GM12878 (cell line): Measurements from ENCODE around the gene PPRC1. TPM values are rescaled to one million over a fixed set of nuclear protein-coding genes. Genes with fewer than 3 reads are reported as not detected.

Source experiments
- CTCF ChIP-seq, 3 experiments: IDR thresholded peaks in 2 of 3; conservative IDR thresholded peaks in 1 of 3; 2 replicates each; pipeline ENCODE4 v1.5.1; 2011; ENCODE audit warnings: low read depth in 3 of 3, low read length in 3 of 3, mild to moderate bottlenecking in 3 of 3, control low read depth in 2 of 3, moderate library complexity in 2 of 3, inconsistent platforms in 1 of 3, mixed read lengths in 1 of 3; ENCODE audit not compliant: control insufficient read depth in 2 of 3, insufficient read depth in 1 of 3; ENCODE audit errors: extremely low read depth in 1 of 3
- EGR1 ChIP-seq, 2 experiments: IDR thresholded peaks; 1 replicate in 1 of 2; 2 replicates in 1 of 2; pipeline ENCODE4 v1.6.1; 2011 to 2012; ENCODE audit warnings: low read depth in 2 of 2, low read length in 2 of 2, borderline replicate concordance in 1 of 2, mild to moderate bottlenecking in 1 of 2, moderate library complexity in 1 of 2
- GATAD2B ChIP-seq: fragments of 450-650 bp; conservative IDR thresholded peaks from 2 replicates; pipeline ENCODE4 v1.6.1; 2017; ENCODE audit warnings: low read depth, mild to moderate bottlenecking, moderate library complexity
- HSF1 ChIP-seq: fragments of 150-350 bp; IDR thresholded peaks from 2 replicates; pipeline ENCODE4 v1.6.1; 2014; ENCODE audit warnings: mild to moderate bottlenecking, low read depth, low read length
- JUNB ChIP-seq: IDR thresholded peaks from 2 replicates; pipeline ENCODE4 v1.6.1; 2016; ENCODE audit warnings: antibody characterized with exemption, mild to moderate bottlenecking
- MEF2B ChIP-seq: fragments of 450-650 bp; IDR thresholded peaks from 2 replicates; pipeline ENCODE4 v1.6.1; 2018; ENCODE audit warnings: mild to moderate bottlenecking, moderate library complexity; ENCODE audit not compliant: partially characterized antibody, poor library complexity, severe bottlenecking
- NR2C2 ChIP-seq: IDR thresholded peaks from 2 replicates; pipeline ENCODE4 v1.6.1; 2011; ENCODE audit warnings: borderline replicate concordance, low read depth; ENCODE audit not compliant: control insufficient read depth, insufficient read length
- PAX5 ChIP-seq: IDR thresholded peaks from 2 replicates; pipeline ENCODE4 v1.6.1; 2011; ENCODE audit warnings: low read depth, low read length, borderline replicate concordance
- PAX8 ChIP-seq: fragments of 450-650 bp; IDR thresholded peaks from 2 replicates; pipeline ENCODE4 v1.6.1; 2017; ENCODE audit warnings: mild to moderate bottlenecking, moderate library complexity
- PML ChIP-seq: IDR thresholded peaks from 2 replicates; pipeline ENCODE4 v1.6.1; 2012; ENCODE audit warnings: low read length, inconsistent platforms
- POLR2A ChIP-seq: IDR thresholded peaks from 2 replicates; pipeline ENCODE4 v1.6.1; 2011; ENCODE audit warnings: low read depth, mild to moderate bottlenecking, low read length
- POU2F2 ChIP-seq: IDR thresholded peaks from 3 replicates; pipeline ENCODE4 v1.6.1; 2011; ENCODE audit warnings: low read depth, mild to moderate bottlenecking, low read length, borderline replicate concordance
- RAD51 ChIP-seq: fragments of 450-650 bp; IDR thresholded peaks from 2 replicates; pipeline ENCODE4 v1.6.1; 2016; ENCODE audit warnings: moderate library complexity, mild to moderate bottlenecking, inconsistent platforms
- RCOR1 ChIP-seq: conservative IDR thresholded peaks from 2 replicates; pipeline ENCODE4 v1.6.1; 2012; ENCODE audit warnings: low read depth, low read length, improper control_type of control experiment
- SMC3 ChIP-seq: IDR thresholded peaks from 2 replicates; pipeline ENCODE4 v1.6.1; 2011; ENCODE audit warnings: low read length, improper control_type of control experiment, borderline replicate concordance
- TCF12 ChIP-seq: IDR thresholded peaks from 2 replicates; pipeline ENCODE4 v1.6.1; 2011; ENCODE audit warnings: low read depth, mild to moderate bottlenecking, low read length
- ZBTB40 ChIP-seq: fragments of 450-650 bp; IDR thresholded peaks from 2 replicates; pipeline ENCODE4 v1.6.1; 2016; ENCODE audit warnings: mild to moderate bottlenecking, moderate library complexity, borderline replicate concordance
- polyA plus RNA-seq, 11 experiments: library from polyadenylated mRNA; depleted of rRNA in 4 of 11; unstranded in 6 of 11; stranded (reverse) in 5 of 11; fragments of >200 nt; fragmentation: Nextera tagmentation in 4 of 11; fragmentation: Illumina TruSeq in 1 of 11; extraction: Ambion mirVana in 4 of 11; extraction: Trizol in 1 of 11; gene quantifications; 1 replicate in 1 of 11; 2 replicates in 10 of 11; pipeline versions ENCODE4 v1.2.1 to v1.2.3, GENCODE V29; 2011 to 2016; ENCODE audit warnings: inconsistent platforms in 2 of 11, missing spikeins in 2 of 11, low read depth in 1 of 11
- total RNA-seq, 4 experiments: library from RNA; depleted of rRNA in 3 of 4; stranded (reverse); fragments of >200 nt in 3 of 4; fragmentation: Illumina TruSeq in 1 of 4; extraction: Trizol in 1 of 4; gene quantifications; 2 replicates each; pipeline versions ENCODE4 v1.2.1 to v1.2.3, GENCODE V29; 2013 to 2021
- TF ChIP-seq, protein P1 (sequence below): fragments of 450-650 bp; IDR thresholded peaks from 2 replicates; pipeline ENCODE4 v1.6.1; 2017; ENCODE audit warnings: low read depth, mild to moderate bottlenecking, moderate library complexity
- TF ChIP-seq, protein P2 (sequence below): fragments of 450-650 bp; IDR thresholded peaks from 2 replicates; pipeline ENCODE4 v1.6.1; 2017; ENCODE audit warnings: mild to moderate bottlenecking, low read depth, inconsistent platforms; ENCODE audit not compliant: poor library complexity, severe bottlenecking

The PPRC1 gene
- total and polyA plus RNA-seq, 10 of the 15 experiments (the other 5 are each of a cell fraction or from before 2014, with no cell fraction given), result 13.1 to 69.8 (median 32.4) TPM

- TF ChIP-seq SMC3, result no peak
- peak in 1 of 2 experiments; percentile 31; a peak in 1 of 3 replicates for TF ChIP-seq EGR1 (IDR thresholded peaks at IDR 0.05; ENCODE audit: borderline replicate concordance in 1 of 2, low read depth in 2 of 2, low read length in 2 of 2)
- TF ChIP-seq, protein P1, sequence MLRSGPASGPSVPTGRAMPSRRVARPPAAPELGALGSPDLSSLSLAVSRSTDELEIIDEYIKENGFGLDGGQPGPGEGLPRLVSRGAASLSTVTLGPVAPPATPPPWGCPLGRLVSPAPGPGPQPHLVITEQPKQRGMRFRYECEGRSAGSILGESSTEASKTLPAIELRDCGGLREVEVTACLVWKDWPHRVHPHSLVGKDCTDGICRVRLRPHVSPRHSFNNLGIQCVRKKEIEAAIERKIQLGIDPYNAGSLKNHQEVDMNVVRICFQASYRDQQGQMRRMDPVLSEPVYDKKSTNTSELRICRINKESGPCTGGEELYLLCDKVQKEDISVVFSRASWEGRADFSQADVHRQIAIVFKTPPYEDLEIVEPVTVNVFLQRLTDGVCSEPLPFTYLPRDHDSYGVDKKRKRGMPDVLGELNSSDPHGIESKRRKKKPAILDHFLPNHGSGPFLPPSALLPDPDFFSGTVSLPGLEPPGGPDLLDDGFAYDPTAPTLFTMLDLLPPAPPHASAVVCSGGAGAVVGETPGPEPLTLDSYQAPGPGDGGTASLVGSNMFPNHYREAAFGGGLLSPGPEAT, result peak; percentile 33; the same call in 1 of the 2 replicates
- no peak for TF ChIP-seq MEF2B
- TF ChIP-seq POU2F2, result peak; percentile 74; the same call in 1 of the 3 replicates
- TF ChIP-seq PAX8, result no peak
- no peak; the same call in 1 of the 2 replicates for TF ChIP-seq JUNB
- no peak for TF ChIP-seq NR2C2
- no peak for TF ChIP-seq ZBTB40
- no peak for TF ChIP-seq RCOR1
- no peak for TF ChIP-seq PAX5
- peak; percentile 91; the same call in 1 of the 2 replicates for TF ChIP-seq TCF12
- TF ChIP-seq CTCF (IDR thresholded peaks at IDR 0.05 in 2 of 3, conservative IDR thresholded peaks at IDR 0.05 in 1 of 3; ENCODE audit: control insufficient read depth in 2 of 3, extremely low read depth in 1 of 3, insufficient read depth in 1 of 3, low read depth in 3 of 3, low read length in 3 of 3), result no peak
- TF ChIP-seq POLR2A, result no peak
- no peak for TF ChIP-seq HSF1
- TF ChIP-seq, protein P2, sequence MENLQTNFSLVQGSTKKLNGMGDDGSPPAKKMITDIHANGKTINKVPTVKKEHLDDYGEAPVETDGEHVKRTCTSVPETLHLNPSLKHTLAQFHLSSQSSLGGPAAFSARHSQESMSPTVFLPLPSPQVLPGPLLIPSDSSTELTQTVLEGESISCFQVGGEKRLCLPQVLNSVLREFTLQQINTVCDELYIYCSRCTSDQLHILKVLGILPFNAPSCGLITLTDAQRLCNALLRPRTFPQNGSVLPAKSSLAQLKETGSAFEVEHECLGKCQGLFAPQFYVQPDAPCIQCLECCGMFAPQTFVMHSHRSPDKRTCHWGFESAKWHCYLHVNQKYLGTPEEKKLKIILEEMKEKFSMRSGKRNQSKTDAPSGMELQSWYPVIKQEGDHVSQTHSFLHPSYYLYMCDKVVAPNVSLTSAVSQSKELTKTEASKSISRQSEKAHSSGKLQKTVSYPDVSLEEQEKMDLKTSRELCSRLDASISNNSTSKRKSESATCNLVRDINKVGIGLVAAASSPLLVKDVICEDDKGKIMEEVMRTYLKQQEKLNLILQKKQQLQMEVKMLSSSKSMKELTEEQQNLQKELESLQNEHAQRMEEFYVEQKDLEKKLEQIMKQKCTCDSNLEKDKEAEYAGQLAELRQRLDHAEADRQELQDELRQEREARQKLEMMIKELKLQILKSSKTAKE, result no peak
- no peak for TF ChIP-seq GATAD2B
- TF ChIP-seq PML, result no peak
- TF ChIP-seq RAD51, result no peak
These were observed 64.1 kb downstream of the PPRC1 start (continued) for GRCh38 chr10:102196893-102197292.
